HEK293 (cell line): ENCODE data around the gene ZC3H18.
A peak's percentile ranks its signal among the peaks of the same experiment; 100 is the strongest.

ENCODE experiments used
- CTCF ChIA-PET: fragments of 350-600 bp; formaldehyde crosslinking; extraction: SDS; loops from one replicate; lab custom pipeline; 2021; ENCODE audit warnings: antibody characterized with exemption; lab: Yijun Ruan, JAX
- POLR2A ChIA-PET: fragments of 300-600 bp; formaldehyde crosslinking; extraction: SDS; loops from one replicate; lab custom pipeline; 2020; ENCODE audit warnings: antibody characterized with exemption, inconsistent platforms; lab: Yijun Ruan, JAX
- H3K27ac ChIP-seq: fragments of 200-500 bp; sonication (Bioruptor generic); 2 replicates; pipeline ENCODE4 v1.5.1; 2014; ENCODE audit warnings: low read depth, low read length, control low read depth, inconsistent platforms; ENCODE audit errors: extremely low read depth
- H3K36me3 ChIP-seq, 2 experiments: fragments of 200-500 bp in 1 of 2; sonication (Bioruptor generic) in 1 of 2; 1 replicate in 1 of 2; 2 replicates in 1 of 2; pipeline ENCODE4 v1.5.1; 2014 to 2017; ENCODE audit warnings: inconsistent platforms in 2 of 2, low read length in 2 of 2; ENCODE audit not compliant: control insufficient read depth in 2 of 2, insufficient read depth in 1 of 2
- H3K4me1 ChIP-seq: fragments of 200-500 bp; sonication (Bioruptor generic); 2 replicates; pipeline ENCODE4 v1.5.1; 2014; ENCODE audit warnings: mild to moderate bottlenecking, low read length, inconsistent platforms; ENCODE audit not compliant: control insufficient read depth, insufficient read depth
- H3K4me3 ChIP-seq: 2 replicates; pipeline ENCODE4 v1.5.1; 2011; ENCODE audit warnings: low read depth, mild to moderate bottlenecking, control low read depth, low read length, moderate library complexity
- H3K9me3 ChIP-seq: fragments of 200-500 bp; sonication (Bioruptor generic); 2 replicates; pipeline ENCODE4 v1.5.1; 2014; ENCODE audit warnings: low read depth, low read length, inconsistent platforms; ENCODE audit not compliant: control insufficient read depth, insufficient read depth
- GLIS1 ChIP-seq: fragments of 450-650 bp; formaldehyde crosslinking; IDR thresholded peaks from 2 replicates; pipeline ENCODE4 v1.5.1; 2016; ENCODE audit warnings: missing biosample characterization, missing genetic modification characterization
- KLF8 ChIP-seq: fragments of 450-650 bp; formaldehyde crosslinking; IDR thresholded peaks from 2 replicates; pipeline ENCODE4 v1.5.1; 2016; ENCODE audit warnings: missing biosample characterization, missing genetic modification characterization
- SALL2 ChIP-seq: fragments of 450-650 bp; formaldehyde crosslinking; IDR thresholded peaks from 2 replicates; pipeline ENCODE4 v1.5.0; 2017; ENCODE audit warnings: missing biosample characterization, mild to moderate bottlenecking, missing genetic modification characterization, borderline replicate concordance
- SCRT1 ChIP-seq: fragments of 450-650 bp; formaldehyde crosslinking; IDR thresholded peaks from 2 replicates; pipeline ENCODE4 v1.5.1; 2016; ENCODE audit warnings: missing biosample characterization, missing genetic modification characterization, borderline replicate concordance
- ZNF223 ChIP-seq: fragments of 450-650 bp; formaldehyde crosslinking; IDR thresholded peaks from 2 replicates; pipeline ENCODE4 v1.5.1; 2016; ENCODE audit warnings: missing biosample characterization, missing genetic modification characterization
- ZNF274 ChIP-seq, 2 experiments: fragments of 200-500 bp in 1 of 2; fragments of 450-650 bp in 1 of 2; sonication (Bioruptor generic) in 1 of 2; formaldehyde crosslinking in 1 of 2; IDR thresholded peaks; 2 replicates each; pipeline versions ENCODE4 v1.5.1 to v1.6.1; 2014 to 2016; ENCODE audit warnings: borderline replicate concordance in 1 of 2, inconsistent platforms in 1 of 2, low read length in 1 of 2, missing biosample characterization in 1 of 2, missing genetic modification characterization in 1 of 2
- ZNF530 ChIP-seq: fragments of 450-650 bp; formaldehyde crosslinking; IDR thresholded peaks from 2 replicates; pipeline ENCODE4 v1.5.1; 2016; ENCODE audit warnings: low read depth, missing biosample characterization, missing genetic modification characterization
- ZNF621 ChIP-seq: fragments of 450-650 bp; formaldehyde crosslinking; IDR thresholded peaks from 2 replicates; pipeline ENCODE4 v1.5.1; 2017; ENCODE audit warnings: missing biosample characterization, missing genetic modification characterization
- ZSCAN23 ChIP-seq: fragments of 450-650 bp; formaldehyde crosslinking; IDR thresholded peaks from 2 replicates; pipeline ENCODE4 v1.5.1; 2016; ENCODE audit warnings: missing biosample characterization, missing genetic modification characterization
- TF ChIP-seq, protein P1 (sequence below): sonication (generic); formaldehyde crosslinking; IDR thresholded peaks from 2 replicates; pipeline ENCODE4 v1.8.1; 2022; ENCODE audit warnings: mild to moderate bottlenecking, moderate library complexity, missing genetic modification reagents

Gene ZC3H18

DNA sequence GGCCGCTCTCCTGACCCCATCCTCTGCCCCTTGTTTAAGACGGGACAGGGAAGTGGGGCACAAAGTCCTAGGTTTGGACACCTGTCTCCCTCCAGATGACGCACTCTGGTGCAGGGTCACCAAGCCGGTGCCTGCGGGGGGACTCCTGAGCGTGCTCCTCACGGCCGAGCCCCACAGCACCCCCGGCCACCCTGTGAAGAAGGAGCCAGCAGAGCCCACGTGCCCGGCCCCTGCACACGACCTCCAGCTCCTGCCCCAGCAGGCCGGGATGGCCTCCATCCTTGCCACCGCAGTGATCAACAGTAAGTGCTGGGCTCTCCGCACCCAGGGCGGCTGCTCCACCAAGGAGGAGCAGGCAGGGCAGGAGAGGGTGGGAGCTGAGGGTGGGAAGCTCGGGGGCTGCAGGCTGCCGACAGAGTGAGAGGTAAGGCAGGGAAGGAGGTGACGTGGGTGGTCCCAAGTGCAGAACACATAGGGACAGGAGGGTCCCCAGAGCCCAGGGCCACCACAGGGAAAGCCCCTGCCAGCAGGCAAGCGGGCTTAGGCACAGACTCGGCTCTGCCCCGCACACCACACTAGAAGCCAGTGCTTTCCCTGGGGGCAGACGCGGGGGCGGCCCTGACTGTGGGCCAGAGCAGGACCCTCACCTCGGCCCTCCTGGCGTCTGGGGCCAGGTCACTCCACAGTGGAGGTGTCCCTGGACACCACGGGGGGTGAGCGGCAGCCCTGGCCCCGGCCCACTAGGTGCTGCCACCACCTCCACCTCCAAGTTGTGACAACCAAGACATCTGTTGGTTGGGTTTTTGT is 42.1 kb upstream of the ZC3H18 start:
- H3K27ac ChIP-seq: no peak overlapping the region
- TF ChIP-seq, protein P1, sequence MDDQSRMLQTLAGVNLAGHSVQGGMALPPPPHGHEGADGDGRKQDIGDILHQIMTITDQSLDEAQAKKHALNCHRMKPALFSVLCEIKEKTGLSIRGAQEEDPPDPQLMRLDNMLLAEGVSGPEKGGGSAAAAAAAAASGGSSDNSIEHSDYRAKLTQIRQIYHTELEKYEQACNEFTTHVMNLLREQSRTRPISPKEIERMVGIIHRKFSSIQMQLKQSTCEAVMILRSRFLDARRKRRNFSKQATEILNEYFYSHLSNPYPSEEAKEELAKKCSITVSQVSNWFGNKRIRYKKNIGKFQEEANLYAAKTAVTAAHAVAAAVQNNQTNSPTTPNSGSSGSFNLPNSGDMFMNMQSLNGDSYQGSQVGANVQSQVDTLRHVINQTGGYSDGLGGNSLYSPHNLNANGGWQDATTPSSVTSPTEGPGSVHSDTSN (CRISPR knock-in tag): no peak
- TF ChIP-seq ZNF223: no peak
- TF ChIP-seq, all 188 proteins: peak for 0
- H3K4me3 ChIP-seq: no peak overlapping the region
- no peaks in the 10 kb centered on the region for H3K9me3 ChIP-seq
- POLR2A ChIA-PET: no interaction called here
- peaks cover 0 to 33% of the 10 kb centered on the region in 2 experiments; a peak in 1 of 3 replicates for H3K36me3 ChIP-seq
- CTCF ChIA-PET: interaction anchor here (0.8 kb wide), 1 partner anchor 17 kb away, joined by 3 read pairs; no protein-coding TSS in a partner anchor
- H3K4me1 ChIP-seq: no peaks in the 10 kb centered on the region

DNA sequence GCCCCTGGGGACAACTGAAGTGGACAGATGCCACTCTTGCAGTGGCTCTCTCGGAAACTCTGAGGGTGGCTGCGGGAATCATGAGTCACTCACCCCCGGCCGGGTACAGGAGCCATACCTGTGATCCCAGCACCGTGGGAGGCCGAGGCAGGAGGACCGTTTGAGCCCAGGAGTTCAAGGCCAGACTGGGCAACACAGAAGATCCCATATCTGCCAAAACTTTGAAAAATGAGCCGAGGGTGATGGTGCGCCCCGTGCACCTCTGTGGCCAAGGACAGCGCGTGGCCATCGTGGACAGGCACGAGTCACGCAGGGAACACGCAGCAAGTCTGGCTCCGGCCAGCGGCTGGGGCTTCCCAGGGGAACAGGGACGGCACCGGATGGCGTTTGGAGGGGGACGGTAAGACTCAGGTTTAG is 41.3 kb upstream of the ZC3H18 start:
- H3K36me3 ChIP-seq: peaks cover 0 to 33% of the 10 kb centered on the region in 2 experiments; a peak in 1 of 3 replicates
- H3K4me3 ChIP-seq: no peak overlapping the region
- ChIA-PET POLR2A (no interaction called here), CTCF (no interaction called here)
- no peaks in the 10 kb centered on the region for H3K4me1 ChIP-seq
- no peak for TF ChIP-seq SALL2 (tag by site-specific recombination)
- TF ChIP-seq GLIS1 (tag by site-specific recombination): peak; percentile 47; the same call in 1 of the 2 replicates
- TF ChIP-seq ZNF274 (IDR thresholded peaks at IDR 0.05; ENCODE audit: low read length): no peak
- TF ChIP-seq ZNF274 (tag by site-specific recombination; IDR thresholded peaks at IDR 0.05; ENCODE audit: borderline replicate concordance): no peak
- no peak overlapping the region for H3K27ac ChIP-seq
- no peaks in the 10 kb centered on the region for H3K9me3 ChIP-seq

DNA sequence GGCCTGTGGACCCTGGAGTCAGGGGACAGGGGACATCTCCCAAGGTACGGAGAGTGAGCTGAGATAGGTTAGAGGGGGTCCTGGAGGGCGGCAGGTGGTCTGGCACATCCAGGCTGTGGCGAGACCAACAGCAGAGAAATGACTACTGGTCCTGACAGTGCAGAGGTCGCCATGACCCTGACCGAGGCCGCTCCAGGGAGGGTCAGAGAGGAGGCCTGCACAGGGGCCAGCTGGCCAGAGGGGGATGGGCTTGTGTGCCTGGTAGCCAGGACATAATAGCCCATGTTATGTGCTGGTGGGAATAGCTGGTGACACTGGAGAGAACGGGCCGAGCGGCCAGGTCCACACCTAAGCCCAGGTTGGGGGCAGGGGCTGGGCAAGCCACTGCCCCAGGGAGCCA is 40.6 kb upstream of the ZC3H18 start:
- Histone ChIP-seq H3K4me1 (no peaks in the 10 kb centered on the region), H3K9me3 (no peaks in the 10 kb centered on the region), H3K4me3 (no peak overlapping the region), H3K27ac (no peak overlapping the region)
- CTCF ChIA-PET: no interaction called here
- POLR2A ChIA-PET: no interaction called here
- TF ChIP-seq ZNF621 (no peak), ZNF274 (IDR thresholded peaks at IDR 0.05; ENCODE audit: low read length) (no peak), ZNF274 (tag by site-specific recombination; IDR thresholded peaks at IDR 0.05; ENCODE audit: borderline replicate concordance) (no peak), KLF8 (tag by site-specific recombination) (no peak), ZSCAN23 (tag by site-specific recombination) (no peak), SCRT1 (tag by site-specific recombination) (no peak)
- TF ChIP-seq, all 188 proteins: peak for 0
- H3K36me3 ChIP-seq: peaks cover 0 to 33% of the 10 kb centered on the region in 2 experiments; a peak in 1 of 3 replicates

DNA sequence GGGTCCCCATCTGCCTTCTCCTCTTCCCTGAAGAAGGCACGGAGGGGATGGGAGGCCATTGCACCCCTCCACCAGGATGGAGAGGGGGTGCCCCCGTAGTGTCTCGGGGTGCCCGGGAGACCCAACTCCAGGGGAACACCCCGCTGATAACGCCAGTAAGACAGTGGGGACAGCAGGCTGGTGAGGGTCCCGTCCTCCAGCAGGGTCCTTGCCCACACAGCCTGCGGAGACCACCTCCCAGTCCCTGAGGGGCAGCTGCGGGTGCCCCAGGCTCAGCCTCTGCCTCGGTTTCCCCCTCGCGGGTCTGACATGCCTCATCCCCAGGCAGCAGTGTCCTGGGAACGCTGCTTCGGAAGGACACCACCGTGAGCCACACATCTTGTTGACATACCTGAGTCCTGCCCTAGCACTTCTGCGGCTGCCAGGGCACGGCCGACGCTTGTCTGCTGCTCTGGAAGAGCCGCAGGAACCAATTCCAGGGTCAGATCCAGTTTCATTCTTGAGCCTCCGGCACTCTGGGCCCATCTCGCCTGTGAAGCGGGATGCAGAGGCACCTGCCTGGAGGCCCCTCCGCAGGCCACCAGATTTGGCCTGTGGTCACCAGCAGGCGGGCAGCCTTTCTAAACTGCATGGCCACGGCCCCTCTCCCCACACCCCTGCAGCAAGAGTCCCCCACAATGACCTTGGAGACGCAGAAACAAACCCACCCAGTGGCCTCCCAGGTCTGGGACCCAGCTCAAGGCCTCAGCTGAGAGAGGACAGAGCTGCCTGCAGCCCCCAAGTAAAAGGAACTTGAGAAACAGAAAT is 39.9 kb upstream of the ZC3H18 start:
- POLR2A ChIA-PET: no interaction called here
- no peak overlapping the region for H3K4me3 ChIP-seq
- peaks cover 0 to 38% of the 10 kb centered on the region in 2 experiments; a peak in 1 of 3 replicates for H3K36me3 ChIP-seq
- no peak overlapping the region for H3K27ac ChIP-seq
- peaks cover 5% of the 10 kb centered on the region; the same call in 1 of the 2 replicates for H3K4me1 ChIP-seq
- CTCF ChIA-PET: interaction anchor here (0.6 kb wide), 1 partner anchor 89 kb away, joined by 5 read pairs; no protein-coding TSS in a partner anchor
- H3K9me3 ChIP-seq: no peaks in the 10 kb centered on the region
- no peak for TF ChIP-seq ZNF530 (tag by site-specific recombination)
